Measurements from ENCODE around the gene PXMP4. TPM values are rescaled to one million over a fixed set of nuclear protein-coding genes. Genes with fewer than 3 reads are reported as not detected.

The PXMP4 gene
- total and polyA plus RNA-seq, 2 experiments from 2014 or later, result 9.2 to 14.9 TPM

DNA sequence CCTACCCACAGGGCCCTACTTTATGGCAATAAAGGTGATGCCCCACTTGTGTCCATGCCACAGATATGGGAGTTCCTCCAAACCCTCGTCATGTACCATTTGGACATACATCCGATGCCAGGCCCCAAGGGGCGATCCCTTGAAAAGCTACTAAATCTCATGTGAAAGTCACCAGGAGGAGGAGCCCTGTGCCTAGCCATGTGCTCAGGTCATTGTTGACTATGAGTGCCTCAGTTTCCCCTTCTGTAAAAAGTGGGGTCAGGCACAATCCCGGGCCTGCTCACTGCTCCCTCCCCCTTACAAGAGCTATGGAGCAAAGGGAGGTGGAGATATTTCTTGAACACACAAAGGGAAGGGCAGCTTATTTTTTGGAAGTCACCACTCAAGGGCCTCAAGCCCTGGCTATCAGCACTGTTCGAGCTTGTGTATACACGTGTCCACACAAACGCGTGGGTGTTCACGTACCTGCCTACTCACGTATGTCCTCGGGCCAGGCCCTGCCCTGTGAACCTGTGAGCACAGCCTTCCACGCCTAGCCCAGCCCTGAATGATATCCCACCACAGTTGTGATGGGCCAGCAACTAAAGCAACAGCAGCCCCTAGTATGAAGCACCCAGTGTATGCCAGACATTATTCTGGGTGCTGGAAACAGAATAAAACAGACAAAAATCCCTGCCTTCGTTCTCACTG lies 51.5 kb downstream of the PXMP4 start:
- no peak for DNase-seq (ENCODE audit: low read depth in 1 of 2, low spot score in 1 of 2)
- no peaks in the 10 kb centered on the region for H3K27me3 ChIP-seq
- no peak overlapping the region for H3K4me3 ChIP-seq
- no peaks in the 10 kb centered on the region for H3K9me3 ChIP-seq (ENCODE audit: low read depth)
- no peak overlapping the region for H3K27ac ChIP-seq
- peaks cover 13% of the 10 kb centered on the region for H3K36me3 ChIP-seq
- H3K4me1 ChIP-seq (ENCODE audit: low read depth), result peaks cover 19% of the 10 kb centered on the region
- TF ChIP-seq, protein P1, sequence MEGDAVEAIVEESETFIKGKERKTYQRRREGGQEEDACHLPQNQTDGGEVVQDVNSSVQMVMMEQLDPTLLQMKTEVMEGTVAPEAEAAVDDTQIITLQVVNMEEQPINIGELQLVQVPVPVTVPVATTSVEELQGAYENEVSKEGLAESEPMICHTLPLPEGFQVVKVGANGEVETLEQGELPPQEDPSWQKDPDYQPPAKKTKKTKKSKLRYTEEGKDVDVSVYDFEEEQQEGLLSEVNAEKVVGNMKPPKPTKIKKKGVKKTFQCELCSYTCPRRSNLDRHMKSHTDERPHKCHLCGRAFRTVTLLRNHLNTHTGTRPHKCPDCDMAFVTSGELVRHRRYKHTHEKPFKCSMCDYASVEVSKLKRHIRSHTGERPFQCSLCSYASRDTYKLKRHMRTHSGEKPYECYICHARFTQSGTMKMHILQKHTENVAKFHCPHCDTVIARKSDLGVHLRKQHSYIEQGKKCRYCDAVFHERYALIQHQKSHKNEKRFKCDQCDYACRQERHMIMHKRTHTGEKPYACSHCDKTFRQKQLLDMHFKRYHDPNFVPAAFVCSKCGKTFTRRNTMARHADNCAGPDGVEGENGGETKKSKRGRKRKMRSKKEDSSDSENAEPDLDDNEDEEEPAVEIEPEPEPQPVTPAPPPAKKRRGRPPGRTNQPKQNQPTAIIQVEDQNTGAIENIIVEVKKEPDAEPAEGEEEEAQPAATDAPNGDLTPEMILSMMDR (IDR thresholded peaks at IDR 0.05; ENCODE audit: low read depth, low read length), result no peak

DNA sequence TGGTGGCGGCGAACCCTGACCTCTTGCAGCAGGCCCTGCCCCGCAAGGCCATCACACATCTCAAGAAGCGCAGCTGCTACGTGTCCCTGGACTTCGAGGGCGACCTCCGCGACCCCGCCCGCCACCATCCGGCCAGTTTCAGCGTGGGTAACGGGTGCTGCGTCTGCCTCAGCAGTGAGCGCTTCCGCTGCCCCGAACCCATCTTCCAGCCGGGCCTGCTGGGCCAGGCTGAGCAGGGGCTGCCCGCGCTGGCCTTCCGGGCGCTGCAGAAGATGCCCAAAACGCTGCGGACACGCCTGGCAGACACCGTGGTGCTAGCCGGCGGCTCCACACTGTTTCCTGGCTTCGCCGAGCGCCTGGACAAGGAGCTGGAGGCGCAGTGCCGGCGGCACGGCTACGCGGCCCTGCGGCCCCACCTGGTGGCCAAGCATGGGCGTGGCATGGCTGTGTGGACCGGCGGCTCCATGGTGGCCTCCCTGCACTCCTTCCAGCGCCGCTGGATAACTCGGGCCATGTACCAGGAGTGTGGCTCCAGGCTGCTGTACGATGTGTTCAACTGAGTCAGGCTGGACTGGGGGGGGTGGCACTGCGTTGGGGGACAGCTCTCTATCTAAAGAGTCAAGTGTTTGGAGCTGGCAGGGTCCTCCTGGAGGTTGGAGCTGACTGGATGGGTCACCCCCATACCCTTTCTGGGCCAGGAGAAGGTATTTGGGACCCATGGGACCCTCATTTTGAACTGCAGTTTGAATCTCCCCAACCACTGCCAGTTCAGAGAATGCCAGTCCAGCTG lies 52.2 kb downstream of the PXMP4 start:
- DNase-seq (ENCODE audit: low read depth in 1 of 2, low spot score in 1 of 2), result peak; percentile 78 to 86

DNA sequence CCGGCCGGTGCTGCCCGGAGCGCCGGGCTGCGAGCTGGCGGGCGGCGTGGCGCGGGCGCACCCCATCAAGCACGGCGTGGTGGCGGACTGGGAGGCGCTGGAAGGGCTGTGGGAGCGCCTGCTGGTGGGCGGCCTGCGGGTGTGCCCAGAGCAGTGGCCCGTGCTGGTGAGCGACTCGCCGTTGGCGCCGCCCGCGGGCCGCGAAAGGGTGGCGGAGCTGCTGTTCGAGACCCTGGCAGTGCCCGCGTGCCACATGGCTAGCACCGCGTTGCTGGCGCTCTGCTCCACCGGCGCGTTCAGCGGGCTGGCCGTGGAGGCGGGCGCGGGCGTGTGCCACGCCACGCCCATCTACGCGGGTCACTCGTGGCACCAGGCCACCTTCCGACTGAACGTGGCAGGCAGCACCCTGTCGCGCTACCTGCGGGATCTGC lies 52.9 kb downstream of the PXMP4 start:
- no peak for DNase-seq (ENCODE audit: low read depth in 1 of 2, low spot score in 1 of 2)
- H3K27ac ChIP-seq, result no peak overlapping the region
- TF ChIP-seq, protein P1 (IDR thresholded peaks at IDR 0.05; ENCODE audit: low read depth, low read length), result no peak

More for the DNA sequence above, 52.2 kb downstream of the PXMP4 start:
- Histone ChIP-seq H3K27me3 (no peaks in the 10 kb centered on the region), H3K36me3 (peaks cover 13% of the 10 kb centered on the region), H3K9me3 (ENCODE audit: low read depth) (no peaks in the 10 kb centered on the region), H3K4me3 (no peak overlapping the region), H3K27ac (no peak overlapping the region), H3K4me1 (ENCODE audit: low read depth) (peaks cover 13% of the 10 kb centered on the region)
- TF ChIP-seq, protein P1 (IDR thresholded peaks at IDR 0.05; ENCODE audit: low read depth, low read length), result peak; percentile 92

DNA sequence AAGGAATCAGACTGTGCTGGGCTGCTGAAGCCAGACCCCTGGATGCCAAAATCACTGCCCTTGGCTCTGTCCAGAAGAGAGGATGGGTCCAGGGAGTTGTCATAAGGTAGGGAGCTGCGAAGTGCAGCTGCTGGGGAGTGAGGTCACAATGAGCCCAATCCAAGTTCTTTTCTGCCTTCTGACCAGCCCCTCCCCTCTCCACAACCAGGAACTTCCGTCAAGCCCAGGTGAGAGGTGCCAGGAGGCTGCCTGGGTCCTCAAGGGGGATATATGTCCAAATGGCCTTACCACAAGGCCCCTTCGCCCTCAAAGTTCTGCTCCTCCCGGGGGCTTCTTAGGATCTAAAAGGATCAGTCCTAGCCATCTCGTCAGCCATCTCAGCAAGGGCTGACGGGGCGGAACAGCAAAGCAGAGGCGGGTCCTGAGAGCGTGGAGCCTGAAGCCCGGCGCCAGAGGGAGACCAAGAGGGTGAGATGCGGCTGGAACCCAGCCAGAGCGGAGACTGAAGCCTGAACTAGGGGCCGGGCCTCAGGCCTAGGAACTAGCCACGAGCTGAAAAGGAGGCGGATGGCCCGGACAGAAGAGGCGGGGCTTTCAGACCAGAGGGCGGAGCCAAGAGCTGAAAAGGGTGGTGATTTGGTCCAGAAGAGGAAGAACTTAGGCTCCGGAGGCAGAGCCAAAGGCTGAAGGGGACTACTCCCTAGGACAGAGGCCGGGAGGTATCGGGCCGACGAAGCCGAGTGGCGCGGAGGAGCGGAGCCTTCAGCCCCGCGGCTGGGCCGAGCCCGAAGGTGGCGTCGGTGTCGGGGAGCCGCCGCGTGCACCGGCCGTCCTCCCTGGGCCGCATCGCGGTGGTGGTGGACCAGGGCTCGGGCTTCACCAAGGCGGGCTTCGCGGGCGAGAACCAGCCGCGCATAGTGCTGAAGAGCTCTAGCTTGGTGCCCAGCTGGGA lies 53.5 kb downstream of the PXMP4 start, which contains the start of gene ACTL10:
Gene ACTL10 (plus strand): TSS at position 651 of the 952 bp plus-strand sequence. CDS start 555 bp downstream, outside the sequence.
- peak; percentile 95 to 99 for DNase-seq (ENCODE audit: low read depth in 1 of 2, low spot score in 1 of 2)
- Histone ChIP-seq H3K27ac (peak within 1 kb of the TSS; percentile 34), H3K9me3 (ENCODE audit: low read depth) (no peaks in the 10 kb centered on the region), H3K4me3 (peak within 1 kb of the TSS; percentile 10), H3K36me3 (peaks cover 9% of the 10 kb centered on the region), H3K27me3 (no peaks in the 10 kb centered on the region), H3K4me1 (ENCODE audit: low read depth) (peaks cover 11% of the 10 kb centered on the region)
- TF ChIP-seq, protein P1 (IDR thresholded peaks at IDR 0.05; ENCODE audit: low read depth, low read length), result peak; percentile 41

More for the DNA sequence above, 52.9 kb downstream of the PXMP4 start:
- H3K36me3 ChIP-seq, result peaks cover 13% of the 10 kb centered on the region
- H3K9me3 ChIP-seq (ENCODE audit: low read depth), result no peaks in the 10 kb centered on the region
- no peaks in the 10 kb centered on the region for H3K27me3 ChIP-seq
- H3K4me1 ChIP-seq (ENCODE audit: low read depth), result peaks cover 11% of the 10 kb centered on the region
- no peak overlapping the region for H3K4me3 ChIP-seq

DNA sequence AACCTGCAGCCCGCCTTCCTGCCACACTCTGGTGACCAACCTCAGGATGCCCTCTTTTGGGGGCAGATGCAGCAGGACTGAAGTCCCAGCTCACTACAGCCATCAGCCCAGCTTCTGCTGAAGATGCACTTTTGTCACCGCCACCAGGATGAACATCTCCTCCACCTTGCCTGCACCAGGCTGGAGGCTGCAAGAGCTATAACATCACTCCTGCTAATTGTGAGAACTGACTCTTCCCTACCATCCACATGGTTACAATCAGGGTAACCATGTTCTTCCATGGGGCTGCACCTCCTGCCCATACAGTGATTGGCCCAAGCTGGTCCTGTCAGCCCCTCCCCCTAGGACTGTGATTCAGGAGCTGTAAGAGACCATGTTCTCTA lies 55.4 kb downstream of the PXMP4 start:
- no peak for DNase-seq (ENCODE audit: low read depth in 1 of 2, low spot score in 1 of 2)
- Histone ChIP-seq H3K4me3 (no peak overlapping the region), H3K4me1 (ENCODE audit: low read depth) (peaks cover 11% of the 10 kb centered on the region), H3K27me3 (no peaks in the 10 kb centered on the region), H3K36me3 (peaks cover 9% of the 10 kb centered on the region), H3K9me3 (ENCODE audit: low read depth) (no peaks in the 10 kb centered on the region), H3K27ac (no peak overlapping the region)
- TF ChIP-seq, protein P1 (IDR thresholded peaks at IDR 0.05; ENCODE audit: low read depth, low read length), result no peak
